ENCODE results near the gene UNC119B.

DNA sequence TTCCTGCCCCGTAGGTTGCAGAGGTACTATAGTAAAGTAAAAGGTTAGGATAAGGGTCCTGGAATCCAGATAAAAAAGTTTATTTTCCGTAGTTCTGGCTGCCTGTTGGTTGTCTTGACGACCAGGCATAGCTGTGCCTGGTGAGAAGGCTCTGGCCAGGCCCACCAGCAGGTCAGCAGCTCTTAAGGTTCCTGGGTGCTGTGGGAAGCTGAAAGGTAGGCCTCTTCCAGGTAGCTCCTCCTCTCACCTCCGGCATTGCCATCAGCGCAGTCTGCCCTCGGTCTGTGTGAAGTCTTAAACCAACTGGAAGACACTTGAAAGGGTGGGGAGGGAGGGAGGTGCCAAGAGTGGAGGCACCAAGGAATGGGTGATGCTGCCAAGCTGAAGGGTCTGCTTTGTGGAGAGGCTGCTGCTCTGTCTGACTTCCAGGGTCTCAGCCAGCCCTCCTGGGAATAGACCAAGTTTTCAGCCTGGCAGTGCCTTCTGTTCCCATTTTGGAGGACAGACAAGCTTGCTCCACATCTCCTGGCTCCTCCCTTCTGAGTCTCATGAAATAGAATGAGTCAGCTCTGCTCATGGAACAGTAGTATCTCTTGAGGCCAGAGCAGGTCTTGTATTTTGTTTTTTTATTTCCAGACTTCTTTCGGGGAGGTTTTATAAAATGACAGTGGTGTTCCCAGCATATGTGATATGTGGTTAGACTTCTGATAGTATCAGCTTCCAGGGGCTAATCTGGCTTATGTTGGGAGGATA lies 10.2 kb downstream of the UNC119B start:
- TF ChIP-seq, protein P1, sequence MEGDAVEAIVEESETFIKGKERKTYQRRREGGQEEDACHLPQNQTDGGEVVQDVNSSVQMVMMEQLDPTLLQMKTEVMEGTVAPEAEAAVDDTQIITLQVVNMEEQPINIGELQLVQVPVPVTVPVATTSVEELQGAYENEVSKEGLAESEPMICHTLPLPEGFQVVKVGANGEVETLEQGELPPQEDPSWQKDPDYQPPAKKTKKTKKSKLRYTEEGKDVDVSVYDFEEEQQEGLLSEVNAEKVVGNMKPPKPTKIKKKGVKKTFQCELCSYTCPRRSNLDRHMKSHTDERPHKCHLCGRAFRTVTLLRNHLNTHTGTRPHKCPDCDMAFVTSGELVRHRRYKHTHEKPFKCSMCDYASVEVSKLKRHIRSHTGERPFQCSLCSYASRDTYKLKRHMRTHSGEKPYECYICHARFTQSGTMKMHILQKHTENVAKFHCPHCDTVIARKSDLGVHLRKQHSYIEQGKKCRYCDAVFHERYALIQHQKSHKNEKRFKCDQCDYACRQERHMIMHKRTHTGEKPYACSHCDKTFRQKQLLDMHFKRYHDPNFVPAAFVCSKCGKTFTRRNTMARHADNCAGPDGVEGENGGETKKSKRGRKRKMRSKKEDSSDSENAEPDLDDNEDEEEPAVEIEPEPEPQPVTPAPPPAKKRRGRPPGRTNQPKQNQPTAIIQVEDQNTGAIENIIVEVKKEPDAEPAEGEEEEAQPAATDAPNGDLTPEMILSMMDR (IDR thresholded peaks at IDR 0.05) = no peak
- no peak for TF ChIP-seq POLR2A (IDR thresholded peaks at IDR 0.05)

Data from testis (tissue), 2 donors.